Stimulated activated CD4-positive, alpha-beta T cell treated with anti-CD3 and anti-CD28 coated beads, Interleukin-15, amount 100 ng/mL, for 24 hours (primary cell): ENCODE measurements around the gene ANKS1A.

Experiments used
- DNase-seq: peaks from one replicate; pipeline ENCODE4 v3.0.0-alpha.2; 2020

Gene ANKS1A

GRCh38 chr6:35139470-35139869 lies 250.4 kb downstream of the ANKS1A start:
- DNase-seq = no peak

- peak; percentile 59 for DNase-seq
Observed at GRCh38 chr6:35139924-35140638, 251.0 kb downstream of the ANKS1A start.

- no peak for DNase-seq
Observed at GRCh38 chr6:35140639-35141006, 251.6 kb downstream of the ANKS1A start.
